CD4-positive, alpha-beta T cell treated with Interleukin-1 beta for 1 hour (primary cell): ENCODE measurements around the gene TXNDC2.

Experiments
- DNase-seq, 2 donors: peaks; one replicate each; pipeline ENCODE4 v3.0.0-alpha.2; 2020 to 2022

Gene TXNDC2

GRCh38 chr18:9914584-9915290, 29.0 kb downstream of the TXNDC2 start:
- peak; percentile 78 for DNase-seq

- no peak for DNase-seq
Observed at GRCh38 chr18:9915291-9916076, 29.7 kb downstream of the TXNDC2 start.

GRCh38 chr18:9916077-9916639, 30.4 kb downstream of the TXNDC2 start:
- no peak for DNase-seq

- DNase-seq: no peak
Observed at GRCh38 chr18:9916808-9917207, 31.0 kb downstream of the TXNDC2 start.

GRCh38 chr18:9918016-9918680, 32.4 kb downstream of the TXNDC2 start:
- no peak for DNase-seq

- DNase-seq: no peak
Observed at GRCh38 chr18:9919564-9920232, 33.9 kb downstream of the TXNDC2 start.

- DNase-seq: no peak
Observed at GRCh38 chr18:9922592-9923311, 37.0 kb downstream of the TXNDC2 start.

DNA sequence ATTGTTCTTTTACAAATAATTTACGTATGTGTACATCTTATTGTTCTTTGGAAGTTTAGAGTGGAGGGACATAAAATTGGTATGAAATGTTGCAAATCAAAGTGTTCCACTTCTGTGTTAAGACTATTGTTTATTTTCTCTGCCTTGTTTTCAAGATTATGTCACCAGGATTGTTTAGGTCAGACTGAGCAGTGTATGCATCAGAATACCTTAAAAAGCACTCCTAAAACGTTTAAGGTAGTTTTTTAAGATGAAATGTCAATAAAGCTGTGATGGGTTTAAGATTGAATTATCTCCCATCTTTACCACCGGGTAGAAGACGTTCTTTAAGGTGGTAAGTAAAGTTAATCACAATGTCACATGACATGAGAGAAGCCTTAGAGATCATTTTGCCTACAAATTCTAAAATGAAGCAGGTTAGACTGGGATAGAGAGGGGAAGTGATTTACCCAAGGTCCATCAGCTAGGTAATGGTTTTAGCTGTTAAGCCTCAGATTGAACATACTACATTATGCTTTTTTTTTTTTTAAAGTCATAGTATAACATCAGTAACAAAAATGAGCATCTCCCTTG, 38.7 kb downstream of the TXNDC2 start:
- no peak for DNase-seq

DNA sequence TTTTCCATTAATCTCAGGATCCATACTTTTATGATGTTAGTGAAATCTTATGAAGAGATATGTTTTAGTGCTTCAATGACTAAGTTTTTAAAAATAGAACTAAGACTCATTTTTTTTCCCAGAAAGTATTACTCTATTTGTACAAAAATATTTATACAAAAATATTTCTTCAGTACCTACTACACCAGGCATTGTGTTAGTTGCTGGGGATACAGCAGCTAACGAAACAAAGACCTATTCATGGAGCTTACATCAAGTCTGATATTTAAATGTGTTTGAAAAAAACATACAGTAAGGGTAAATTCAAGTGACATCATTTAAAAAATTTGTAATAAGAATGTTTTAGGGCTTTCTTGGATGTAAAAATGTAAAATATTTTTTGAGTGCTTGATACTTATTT, 39.6 kb downstream of the TXNDC2 start:
- no peak for DNase-seq

DNA sequence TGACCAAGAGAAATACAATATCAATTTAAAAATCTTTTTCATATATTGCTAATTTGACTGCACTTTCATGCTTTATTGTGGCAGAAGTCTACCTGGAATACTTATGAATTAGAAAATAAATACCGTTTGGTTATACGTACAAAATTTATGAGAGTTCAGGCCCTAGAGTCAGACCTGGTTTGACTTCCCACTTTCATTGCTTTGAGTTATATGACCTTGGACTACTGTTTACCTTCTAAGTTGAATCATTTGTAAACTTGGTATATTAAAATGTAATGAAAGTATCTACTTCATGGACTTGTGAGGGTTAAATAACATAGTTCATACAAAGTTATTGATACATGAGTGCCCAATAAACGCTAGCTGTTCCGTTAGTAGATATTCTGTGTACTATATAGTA, 40.0 kb downstream of the TXNDC2 start:
- DNase-seq: no peak

- DNase-seq: no peak
Observed at GRCh38 chr18:9926223-9926894, 40.6 kb downstream of the TXNDC2 start.

DNA sequence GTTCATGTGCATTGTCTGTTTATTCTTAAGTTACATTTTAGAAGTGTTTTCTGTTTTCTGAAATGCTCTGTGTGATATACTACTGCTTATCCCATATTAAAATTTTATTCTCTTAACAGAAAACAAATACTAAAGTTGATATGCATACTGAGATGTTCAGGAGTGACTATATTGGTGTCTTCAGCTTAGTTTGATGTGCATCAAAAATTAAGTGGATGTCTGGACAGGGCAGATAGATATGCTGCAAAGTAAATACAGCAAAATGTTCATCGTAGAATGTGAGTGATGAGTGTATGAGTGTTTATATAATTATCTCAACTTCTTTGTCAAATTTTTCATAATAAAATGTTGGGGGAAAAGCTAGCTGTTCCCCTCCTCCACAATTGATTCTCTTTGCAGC, 41.2 kb downstream of the TXNDC2 start:
- DNase-seq: no peak

DNA sequence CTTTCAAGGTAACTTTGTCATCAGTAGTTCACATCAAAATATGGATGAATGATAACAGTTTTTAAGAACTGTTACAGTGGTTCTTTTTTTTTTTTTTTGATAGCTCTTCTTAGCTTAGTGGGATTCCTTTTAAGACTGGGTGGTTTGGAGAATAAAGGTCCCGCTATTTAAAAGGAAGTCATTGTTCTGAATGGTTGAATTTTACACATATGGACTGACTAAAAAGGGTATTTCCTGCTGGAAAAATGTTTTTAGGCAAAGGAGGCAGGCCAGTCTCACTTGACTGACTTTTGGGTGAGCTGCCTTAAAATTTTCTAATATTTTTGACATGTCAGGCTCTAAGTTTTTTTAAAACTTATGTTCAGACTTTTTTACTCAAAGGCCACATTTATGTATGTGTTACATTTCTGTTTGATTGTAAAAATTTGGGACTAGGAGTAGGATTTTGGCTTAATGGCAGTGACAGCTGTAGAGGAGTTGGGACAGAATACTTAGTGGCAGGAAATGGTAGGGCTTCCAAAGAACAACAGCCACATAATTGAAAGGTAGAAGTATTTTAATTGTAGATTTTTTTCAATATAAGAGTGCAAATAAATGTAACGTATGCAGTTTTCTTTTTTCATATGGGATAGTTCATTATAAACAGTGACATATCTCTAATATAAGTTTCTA, 41.8 kb downstream of the TXNDC2 start:
- DNase-seq: no peak

DNA sequence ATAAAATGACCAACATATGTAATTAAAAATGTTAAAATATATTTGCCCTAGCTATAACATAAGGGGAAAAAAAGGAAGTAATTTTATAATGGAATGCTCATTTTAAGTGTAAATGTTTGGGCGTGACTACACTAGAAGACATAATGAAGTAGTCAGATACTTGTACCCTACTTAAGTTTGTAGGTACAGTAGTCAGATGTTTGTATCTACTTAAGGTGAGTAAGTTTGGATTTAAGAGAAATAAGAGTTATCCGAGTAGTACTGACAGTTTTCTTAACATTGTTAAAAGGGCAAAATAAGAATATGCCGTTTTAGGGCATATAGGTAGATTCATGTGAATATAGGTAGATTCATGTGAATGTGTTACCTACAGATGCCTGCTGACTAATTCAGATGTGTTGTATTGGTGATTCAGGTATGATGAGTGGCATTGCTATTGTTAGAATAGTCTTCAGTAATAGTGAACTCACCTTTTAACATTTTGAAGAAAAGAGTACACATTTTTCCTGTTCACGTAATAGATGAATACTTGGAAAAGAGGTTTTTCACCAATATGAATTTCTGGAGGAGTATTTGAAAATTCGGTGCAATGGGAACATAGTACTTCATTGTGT, 43.0 kb downstream of the TXNDC2 start:
- no peak for DNase-seq

GRCh38 chr18:9930299-9930884, 44.6 kb downstream of the TXNDC2 start:
- DNase-seq: no peak

DNA sequence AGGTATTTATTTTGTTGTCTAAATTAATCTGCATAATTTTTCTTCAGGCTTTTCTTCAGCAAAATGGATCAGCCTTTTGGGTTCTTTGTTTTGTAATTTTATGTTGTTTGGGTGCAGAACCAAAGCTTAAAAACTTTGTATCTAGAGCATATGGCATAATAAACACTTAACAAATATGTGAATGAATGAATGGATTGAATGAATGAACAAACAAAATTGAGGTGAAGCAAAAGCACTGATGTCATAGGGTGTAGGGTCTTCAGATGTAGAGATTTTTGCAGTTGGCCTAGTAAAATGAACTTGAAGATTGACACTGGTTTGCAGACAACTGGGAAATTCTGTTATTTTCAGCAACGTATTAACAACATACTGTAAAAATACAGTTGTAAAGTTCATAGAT, 45.4 kb downstream of the TXNDC2 start:
- DNase-seq: no peak

GRCh38 chr18:9931678-9932077, 45.9 kb downstream of the TXNDC2 start:
- no peak for DNase-seq

- DNase-seq: no peak
Observed at GRCh38 chr18:9933865-9934264, 48.1 kb downstream of the TXNDC2 start.

- no peak for DNase-seq
Observed at GRCh38 chr18:9934274-9934673, 48.5 kb downstream of the TXNDC2 start.
